B cell (primary cell): Measurements from ENCODE around the gene TSPAN9.

Experiments
- EZH2 ChIP-seq: IDR thresholded peaks from 2 replicates; pipeline ENCODE4 v1.6.1; 2012; ENCODE audit warnings: borderline replicate concordance, low read depth, mild to moderate bottlenecking, moderate library complexity, low read length; ENCODE audit not compliant: insufficient read depth, poor library complexity, severe bottlenecking
- TF ChIP-seq, protein P1 (sequence below): fragments of 200-600 bp; IDR thresholded peaks from one replicate; pipeline ENCODE4 v1.8.0; 2022; ENCODE audit warnings: antibody characterized with exemption, mild to moderate bottlenecking

DNA sequence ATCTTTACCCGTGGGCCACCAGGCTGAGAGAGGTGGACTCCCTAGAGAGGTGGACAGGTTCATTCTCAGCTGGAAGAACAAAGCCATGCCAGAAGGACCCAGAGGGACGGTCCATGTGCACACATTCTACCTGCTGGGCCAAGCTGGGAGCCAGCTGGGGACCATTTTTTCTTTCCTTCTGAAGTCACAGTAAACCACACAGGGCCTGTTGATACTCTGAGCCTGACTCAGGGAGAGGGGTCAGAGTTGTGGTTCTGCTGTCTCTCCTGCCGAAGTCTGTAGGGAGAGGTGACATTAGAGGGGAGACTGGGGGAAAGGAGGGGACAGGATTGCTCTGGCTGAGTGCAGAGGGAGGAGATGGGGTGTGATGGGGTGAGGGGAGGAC is 148.6 kb downstream of the TSPAN9 start:
- TF ChIP-seq, protein P1, sequence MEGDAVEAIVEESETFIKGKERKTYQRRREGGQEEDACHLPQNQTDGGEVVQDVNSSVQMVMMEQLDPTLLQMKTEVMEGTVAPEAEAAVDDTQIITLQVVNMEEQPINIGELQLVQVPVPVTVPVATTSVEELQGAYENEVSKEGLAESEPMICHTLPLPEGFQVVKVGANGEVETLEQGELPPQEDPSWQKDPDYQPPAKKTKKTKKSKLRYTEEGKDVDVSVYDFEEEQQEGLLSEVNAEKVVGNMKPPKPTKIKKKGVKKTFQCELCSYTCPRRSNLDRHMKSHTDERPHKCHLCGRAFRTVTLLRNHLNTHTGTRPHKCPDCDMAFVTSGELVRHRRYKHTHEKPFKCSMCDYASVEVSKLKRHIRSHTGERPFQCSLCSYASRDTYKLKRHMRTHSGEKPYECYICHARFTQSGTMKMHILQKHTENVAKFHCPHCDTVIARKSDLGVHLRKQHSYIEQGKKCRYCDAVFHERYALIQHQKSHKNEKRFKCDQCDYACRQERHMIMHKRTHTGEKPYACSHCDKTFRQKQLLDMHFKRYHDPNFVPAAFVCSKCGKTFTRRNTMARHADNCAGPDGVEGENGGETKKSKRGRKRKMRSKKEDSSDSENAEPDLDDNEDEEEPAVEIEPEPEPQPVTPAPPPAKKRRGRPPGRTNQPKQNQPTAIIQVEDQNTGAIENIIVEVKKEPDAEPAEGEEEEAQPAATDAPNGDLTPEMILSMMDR, result no peak
- no peak for TF ChIP-seq EZH2
